ENCODE measurements around the gene RICTOR.

The RICTOR gene

GRCh38 chr5:38929838-38930237, 144.4 kb downstream of the RICTOR start:
- no peak for DNase-seq

DNA sequence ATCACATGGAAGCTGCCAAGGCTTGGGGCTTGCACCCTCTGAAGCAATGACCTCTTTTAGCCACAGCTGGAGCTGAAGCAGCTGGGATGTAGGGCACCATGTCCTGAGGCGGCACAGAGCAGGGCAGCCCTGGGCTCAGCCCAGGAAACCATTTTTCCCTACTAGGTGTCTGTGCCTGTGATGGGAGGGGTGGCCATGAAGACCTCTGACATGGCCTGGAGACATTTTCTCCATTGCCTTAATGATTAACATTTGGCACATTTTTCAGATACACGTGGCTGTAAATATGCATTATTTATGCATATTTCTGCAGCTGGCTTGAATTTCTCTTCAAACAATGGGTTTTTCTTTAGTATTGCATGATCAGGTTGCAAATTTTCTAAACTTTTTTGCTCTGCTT, 146.7 kb downstream of the RICTOR start:
- DNase-seq = no peak

DNA sequence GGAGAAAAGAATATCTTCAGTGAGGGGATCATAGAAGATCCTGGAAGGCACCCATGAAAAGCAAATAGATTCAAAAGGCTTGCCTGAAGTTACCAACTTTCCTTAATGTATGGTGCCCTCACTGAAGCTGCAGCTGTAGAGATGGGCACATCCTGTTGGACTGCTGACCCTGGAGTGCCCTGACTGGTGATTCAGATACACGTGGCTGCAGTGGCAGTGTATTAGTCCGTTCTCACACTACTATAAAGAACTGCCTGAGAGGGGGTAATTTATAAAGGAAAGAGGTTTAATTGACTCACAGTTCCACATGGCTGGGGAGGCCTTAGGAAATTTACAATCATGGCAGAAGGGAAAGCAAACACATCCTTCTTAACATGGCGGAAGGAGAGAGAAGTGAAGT, 148.1 kb downstream of the RICTOR start:
- no peak for DNase-seq

DNA sequence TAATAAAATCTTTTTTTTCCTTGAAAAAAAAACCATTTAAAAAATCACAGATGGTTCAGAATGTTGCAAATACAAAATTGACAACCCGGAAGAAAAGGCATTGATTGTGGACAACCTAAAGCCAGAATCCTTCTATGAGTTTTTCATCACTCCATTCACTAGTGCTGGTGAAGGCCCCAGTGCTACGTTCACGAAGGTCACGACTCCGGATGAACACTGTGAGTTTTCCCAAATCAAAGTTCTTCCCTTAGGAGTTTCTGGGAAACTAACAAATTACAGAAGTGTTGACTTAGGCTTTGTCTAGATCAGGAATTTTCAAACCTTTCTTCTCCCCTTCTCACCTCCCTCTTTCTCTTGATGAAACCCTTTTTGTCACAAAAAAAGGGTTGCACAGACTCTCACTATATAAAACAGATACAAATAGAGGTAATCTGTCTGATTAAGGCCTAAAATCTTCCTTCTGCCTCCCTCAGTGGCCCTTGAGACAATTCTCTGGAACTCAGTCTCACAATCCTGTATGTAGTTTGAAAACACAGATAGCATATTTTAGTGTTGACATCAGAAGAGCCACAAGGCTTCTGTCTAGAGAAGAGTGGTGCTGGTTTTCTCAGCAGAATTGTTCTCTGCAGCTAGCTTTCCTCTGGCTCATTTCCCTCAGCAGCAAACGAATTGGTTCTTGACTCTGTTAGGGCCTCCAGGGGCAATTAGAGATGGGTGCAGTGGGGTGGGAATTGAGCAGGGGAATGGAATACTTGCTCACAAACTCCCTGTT, 148.9 kb downstream of the RICTOR start:
- DNase-seq = no peak

GRCh38 chr5:38923661-38924451, 150.3 kb downstream of the RICTOR start:
- no peak for DNase-seq

DNA sequence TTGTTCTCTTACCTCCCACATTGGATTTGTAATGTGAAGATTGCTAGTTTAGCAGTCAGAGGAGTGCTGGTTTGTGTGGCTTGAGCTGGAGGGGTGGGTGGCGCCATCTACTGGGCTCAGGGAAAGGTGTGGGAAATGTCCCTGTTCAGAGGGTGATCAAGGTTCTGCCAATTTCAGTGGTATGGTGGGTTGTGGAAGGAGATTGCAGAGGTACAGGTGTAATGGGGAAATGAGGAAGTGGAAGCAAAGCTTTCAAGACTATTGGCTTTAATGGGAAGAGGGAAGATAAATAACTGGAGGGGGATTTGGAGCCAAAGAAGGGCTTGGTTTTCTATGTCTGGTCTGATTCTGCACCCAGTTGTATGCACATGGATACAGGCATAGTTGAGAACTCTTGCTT, 152.0 kb downstream of the RICTOR start:
- peak; percentile 20 for DNase-seq

DNA sequence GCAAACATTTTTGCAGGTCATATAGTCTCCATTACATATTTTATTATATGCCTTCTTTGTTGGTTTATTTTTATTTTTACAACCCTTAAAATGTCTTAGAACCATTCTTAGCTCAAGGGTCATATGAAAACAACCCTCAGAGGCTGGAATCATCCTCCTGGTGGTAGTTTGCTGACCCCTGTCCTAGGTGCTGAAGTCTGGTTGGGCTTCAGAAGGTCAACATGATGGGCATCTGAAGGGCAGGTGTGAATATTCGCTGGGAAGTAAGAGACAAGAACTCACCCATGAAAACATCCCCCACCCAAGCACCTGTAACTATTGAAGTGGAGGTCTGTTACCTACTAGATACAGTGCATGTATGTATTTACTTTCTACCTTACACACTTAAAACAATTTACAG, 153.0 kb downstream of the RICTOR start:
- no peak for DNase-seq

DNA sequence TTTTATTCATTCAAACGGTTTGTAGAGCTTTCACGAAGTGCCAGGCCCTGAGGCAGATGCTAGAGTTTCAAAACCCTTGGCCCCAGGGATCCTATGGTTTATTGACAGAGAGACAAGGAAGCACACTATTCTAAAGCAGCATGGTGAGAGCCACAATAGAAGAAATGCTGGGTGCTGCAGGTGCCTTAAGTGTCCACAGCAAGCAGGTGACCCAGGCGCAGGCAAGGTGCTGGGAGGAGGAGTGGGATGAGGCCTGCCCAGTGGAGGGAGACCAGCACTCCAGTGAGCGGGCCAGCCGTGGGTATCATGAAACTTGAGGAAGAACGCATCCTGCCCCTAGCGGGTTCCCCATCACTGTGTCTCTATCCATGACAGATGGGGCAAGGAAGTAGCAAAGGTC, 157.4 kb downstream of the RICTOR start:
- no peak for DNase-seq

DNA sequence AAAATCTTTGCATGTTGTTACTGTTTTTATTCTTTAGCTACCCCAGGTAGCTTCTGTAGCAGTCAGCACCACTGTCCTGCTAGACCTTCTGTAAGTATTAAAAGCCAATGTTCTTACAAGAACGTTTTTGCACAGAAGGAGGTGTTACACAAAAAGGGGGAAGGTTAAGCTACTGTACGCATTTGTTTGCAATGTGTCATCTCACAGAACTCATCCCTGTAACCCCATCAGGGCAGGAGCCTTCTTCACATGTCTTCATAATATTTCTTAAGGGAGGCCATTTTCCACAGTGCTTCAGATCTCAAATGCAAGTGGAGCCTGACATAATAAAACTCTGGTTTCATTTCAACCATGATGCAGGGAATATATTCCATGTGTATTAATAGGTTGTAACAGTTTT, 160.5 kb downstream of the RICTOR start:
- DNase-seq = no peak

DNA sequence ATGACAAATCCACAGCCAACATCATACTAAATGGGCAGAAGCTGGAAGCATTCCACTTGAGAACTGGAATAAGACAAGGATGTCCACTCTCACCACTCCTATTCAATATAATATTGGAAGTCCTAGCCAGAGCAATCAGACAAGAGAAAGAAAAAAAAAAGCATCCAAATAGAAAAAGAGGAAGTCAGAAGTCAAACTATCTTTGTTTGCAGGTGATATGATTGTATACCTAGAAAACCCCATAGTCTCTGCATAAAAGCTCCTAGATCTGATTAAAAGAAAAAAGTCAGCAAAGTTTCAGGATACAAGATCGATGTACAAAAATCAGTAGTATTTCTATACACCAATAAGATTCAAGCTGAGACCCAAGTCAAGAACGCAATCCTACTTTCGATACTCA, 162.3 kb downstream of the RICTOR start:
- no peak for DNase-seq

DNA sequence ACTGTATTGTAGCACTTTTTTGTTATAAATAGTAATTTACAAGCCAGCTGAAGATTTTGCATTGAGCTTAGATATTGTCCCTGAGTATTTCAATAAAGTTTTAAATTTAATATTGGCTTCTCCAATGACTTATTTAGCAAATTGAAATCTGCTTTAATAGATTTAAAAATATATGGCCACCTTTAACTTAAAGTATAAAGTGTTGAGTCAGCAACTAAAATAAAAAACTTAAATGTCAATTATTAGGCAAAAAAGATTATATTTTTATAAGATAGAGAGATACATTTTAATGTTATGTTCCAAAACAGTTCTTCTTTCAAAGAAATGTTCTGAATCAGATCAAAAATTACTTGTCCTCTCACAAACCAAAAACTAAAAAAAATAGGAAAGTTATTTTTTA, 167.7 kb downstream of the RICTOR start:
- no peak for DNase-seq

- DNase-seq = no peak
Measured at GRCh38 chr5:38905516-38905915, 168.7 kb downstream of the RICTOR start.

DNA sequence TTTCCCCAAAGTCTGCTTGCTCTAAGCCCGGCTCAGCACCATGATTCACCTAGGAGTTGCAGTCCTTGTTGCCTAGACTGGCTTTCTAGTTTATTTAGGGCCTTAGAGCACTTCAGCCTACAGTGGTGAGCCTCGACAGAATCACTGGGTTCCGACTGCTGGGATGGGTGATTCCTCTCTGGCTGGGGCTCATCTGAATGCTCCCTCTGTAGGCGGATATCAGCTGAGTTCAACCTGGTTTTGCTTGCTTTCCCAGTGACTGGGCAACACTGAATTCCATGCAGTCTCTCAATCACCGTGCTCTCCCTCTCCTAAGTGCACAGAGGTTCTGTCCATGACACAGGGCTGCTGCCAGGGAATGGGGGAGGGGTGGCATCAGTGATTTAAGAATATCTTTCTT, 174.3 kb downstream of the RICTOR start:
- DNase-seq = no peak

GRCh38 chr5:38896760-38897159, 177.4 kb downstream of the RICTOR start:
- no peak for DNase-seq

DNA sequence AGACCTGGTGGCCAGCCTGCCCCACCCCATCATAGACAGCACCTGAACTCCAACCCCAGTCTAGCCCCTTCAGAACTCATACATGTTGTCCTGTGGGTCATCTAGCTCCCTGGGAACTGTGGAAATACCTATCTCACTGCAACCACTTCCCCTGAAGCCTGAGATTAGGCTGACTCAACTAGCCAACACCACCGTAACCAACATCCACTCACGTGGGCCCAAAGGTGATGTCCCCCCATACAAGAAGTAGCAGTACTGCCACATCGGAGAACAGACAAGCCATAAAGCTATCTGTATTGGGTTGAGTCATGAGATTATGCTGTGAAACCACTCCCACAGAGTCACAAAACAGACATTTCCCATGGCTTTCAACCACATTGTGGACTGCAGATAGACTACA, 181.8 kb downstream of the RICTOR start:
- DNase-seq = no peak

- DNase-seq = no peak
Measured at GRCh38 chr5:38891563-38891962, 182.6 kb downstream of the RICTOR start.

DNA sequence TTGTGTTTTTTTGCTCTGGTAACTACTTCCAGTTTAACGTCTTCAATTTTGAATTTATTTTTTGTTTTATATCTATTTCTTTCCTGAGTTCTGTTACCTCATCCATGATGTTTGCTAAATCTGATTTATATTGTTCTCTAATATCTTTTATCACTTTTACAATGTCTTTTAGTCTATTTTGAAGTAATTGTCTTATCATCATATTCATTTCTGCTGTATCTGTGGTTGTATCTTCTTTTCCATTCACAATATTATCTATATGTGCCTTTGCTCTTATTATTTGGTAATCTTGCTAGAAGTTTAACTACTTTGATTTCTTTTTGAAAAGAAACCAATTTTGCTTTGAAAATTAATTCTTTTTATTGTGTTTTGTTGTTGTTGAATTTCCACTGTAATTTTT, 184.8 kb downstream of the RICTOR start:
- no peak for DNase-seq

DNA sequence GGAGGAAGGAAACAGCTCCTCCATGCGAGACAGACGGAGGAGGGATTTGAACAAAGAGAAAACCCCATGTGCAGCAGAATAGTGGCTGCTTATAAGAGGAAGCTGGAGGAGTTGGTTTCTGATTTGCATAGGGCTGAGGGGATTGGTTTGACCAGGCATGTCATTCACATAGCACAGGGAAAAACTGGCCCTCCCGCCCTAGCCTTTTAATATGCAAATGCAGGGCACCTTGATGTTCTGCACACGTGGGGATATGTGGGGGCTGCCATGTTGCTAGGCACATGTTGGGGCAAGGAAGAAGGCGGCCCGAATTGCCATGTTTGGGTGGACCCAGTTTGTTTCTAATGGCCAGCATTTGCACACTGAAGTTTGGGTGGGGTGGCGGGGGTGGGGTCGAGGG, 186.2 kb downstream of the RICTOR start:
- no peak for DNase-seq
